Uterus (tissue), 2 donors: ENCODE data around the gene CABP7.

Source experiments
- POLR2A ChIP-seq, 2 donors: fragments of 450-650 bp; IDR thresholded peaks; one replicate each; pipeline ENCODE4 v1.6.1; 2016; ENCODE audit warnings: antibody characterized with exemption in 2 of 2, mild to moderate bottlenecking in 1 of 2, moderate library complexity in 1 of 2
- TF ChIP-seq, protein P1 (sequence below), 4 experiments: fragments of 200-600 bp in 2 of 4; fragments of 450-650 bp in 2 of 4; sonication (generic) in 2 of 4; IDR thresholded peaks; one replicate each; pipeline ENCODE4 v1.5.1; 2016 to 2019; ENCODE audit warnings: antibody characterized with exemption in 4 of 4, mild to moderate bottlenecking in 2 of 4, moderate library complexity in 1 of 4

DNA sequence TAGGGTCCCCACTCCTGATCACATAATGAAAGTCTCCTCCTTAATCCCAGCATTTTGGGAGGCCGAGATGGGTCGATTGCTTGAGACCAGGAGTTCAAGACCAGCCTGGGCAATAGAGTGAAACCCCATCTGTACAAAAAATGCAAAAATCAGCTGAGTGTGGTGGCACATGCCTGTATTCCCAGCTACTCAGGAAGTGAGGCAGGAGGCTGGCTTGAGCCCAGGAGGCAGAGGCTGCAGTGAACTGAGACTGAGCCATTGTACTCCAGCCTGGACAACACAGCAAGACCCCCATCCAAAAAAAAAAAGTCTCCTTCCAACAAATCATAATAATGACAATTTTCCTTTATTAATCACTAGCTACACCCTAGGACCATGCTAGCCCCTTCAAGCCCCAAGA, 31.9 kb downstream of the CABP7 start:
- TF ChIP-seq, protein P1, sequence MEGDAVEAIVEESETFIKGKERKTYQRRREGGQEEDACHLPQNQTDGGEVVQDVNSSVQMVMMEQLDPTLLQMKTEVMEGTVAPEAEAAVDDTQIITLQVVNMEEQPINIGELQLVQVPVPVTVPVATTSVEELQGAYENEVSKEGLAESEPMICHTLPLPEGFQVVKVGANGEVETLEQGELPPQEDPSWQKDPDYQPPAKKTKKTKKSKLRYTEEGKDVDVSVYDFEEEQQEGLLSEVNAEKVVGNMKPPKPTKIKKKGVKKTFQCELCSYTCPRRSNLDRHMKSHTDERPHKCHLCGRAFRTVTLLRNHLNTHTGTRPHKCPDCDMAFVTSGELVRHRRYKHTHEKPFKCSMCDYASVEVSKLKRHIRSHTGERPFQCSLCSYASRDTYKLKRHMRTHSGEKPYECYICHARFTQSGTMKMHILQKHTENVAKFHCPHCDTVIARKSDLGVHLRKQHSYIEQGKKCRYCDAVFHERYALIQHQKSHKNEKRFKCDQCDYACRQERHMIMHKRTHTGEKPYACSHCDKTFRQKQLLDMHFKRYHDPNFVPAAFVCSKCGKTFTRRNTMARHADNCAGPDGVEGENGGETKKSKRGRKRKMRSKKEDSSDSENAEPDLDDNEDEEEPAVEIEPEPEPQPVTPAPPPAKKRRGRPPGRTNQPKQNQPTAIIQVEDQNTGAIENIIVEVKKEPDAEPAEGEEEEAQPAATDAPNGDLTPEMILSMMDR (IDR thresholded peaks at IDR 0.05) = no peak
- TF ChIP-seq POLR2A (IDR thresholded peaks at IDR 0.05) = no peak
